Measurements from ENCODE around the gene CEP290.

DNA sequence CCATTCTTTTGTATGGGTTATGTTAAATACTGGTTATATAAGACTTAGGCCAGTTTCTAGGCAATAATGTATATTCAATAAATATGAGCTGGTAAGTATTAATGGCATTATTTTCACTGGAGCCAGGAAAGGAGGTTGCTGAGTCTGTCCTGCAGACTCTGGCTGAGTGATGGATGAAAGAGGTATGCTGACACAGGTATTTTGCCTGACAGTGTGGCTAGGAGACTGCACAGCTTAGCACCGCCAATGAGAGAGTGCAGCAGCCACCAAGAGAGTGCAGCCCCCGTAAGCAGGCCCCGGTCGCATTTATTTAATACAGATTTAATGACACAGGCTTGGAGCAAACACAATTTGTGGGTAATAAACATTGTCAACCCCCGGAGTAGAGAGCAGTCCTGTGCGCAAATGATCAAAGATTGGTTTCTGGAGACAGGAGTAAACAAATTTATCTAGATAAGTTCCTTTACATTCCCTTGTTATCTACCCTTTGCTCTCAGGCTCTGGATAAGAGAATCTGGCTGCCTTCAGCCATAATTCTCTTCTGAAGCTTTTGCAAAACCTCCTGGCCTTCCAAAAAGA, 37.6 kb upstream of the CEP290 start:
- TF ChIP-seq CTCF (IDR thresholded peaks at IDR 0.05; ENCODE audit: poor library complexity, severe bottlenecking) (no peak), RAD21 (conservative IDR thresholded peaks at IDR 0.05) (no peak), EZH2 (IDR thresholded peaks at IDR 0.05; ENCODE audit: borderline replicate concordance, insufficient read depth, low read length, poor library complexity, severe bottlenecking) (no peak), SMC3 (conservative IDR thresholded peaks at IDR 0.05; ENCODE audit: poor library complexity) (no peak), EP300 (conservative IDR thresholded peaks at IDR 0.05; ENCODE audit: poor library complexity, severe bottlenecking) (no peak)
- TF ChIP-seq, protein P1, sequence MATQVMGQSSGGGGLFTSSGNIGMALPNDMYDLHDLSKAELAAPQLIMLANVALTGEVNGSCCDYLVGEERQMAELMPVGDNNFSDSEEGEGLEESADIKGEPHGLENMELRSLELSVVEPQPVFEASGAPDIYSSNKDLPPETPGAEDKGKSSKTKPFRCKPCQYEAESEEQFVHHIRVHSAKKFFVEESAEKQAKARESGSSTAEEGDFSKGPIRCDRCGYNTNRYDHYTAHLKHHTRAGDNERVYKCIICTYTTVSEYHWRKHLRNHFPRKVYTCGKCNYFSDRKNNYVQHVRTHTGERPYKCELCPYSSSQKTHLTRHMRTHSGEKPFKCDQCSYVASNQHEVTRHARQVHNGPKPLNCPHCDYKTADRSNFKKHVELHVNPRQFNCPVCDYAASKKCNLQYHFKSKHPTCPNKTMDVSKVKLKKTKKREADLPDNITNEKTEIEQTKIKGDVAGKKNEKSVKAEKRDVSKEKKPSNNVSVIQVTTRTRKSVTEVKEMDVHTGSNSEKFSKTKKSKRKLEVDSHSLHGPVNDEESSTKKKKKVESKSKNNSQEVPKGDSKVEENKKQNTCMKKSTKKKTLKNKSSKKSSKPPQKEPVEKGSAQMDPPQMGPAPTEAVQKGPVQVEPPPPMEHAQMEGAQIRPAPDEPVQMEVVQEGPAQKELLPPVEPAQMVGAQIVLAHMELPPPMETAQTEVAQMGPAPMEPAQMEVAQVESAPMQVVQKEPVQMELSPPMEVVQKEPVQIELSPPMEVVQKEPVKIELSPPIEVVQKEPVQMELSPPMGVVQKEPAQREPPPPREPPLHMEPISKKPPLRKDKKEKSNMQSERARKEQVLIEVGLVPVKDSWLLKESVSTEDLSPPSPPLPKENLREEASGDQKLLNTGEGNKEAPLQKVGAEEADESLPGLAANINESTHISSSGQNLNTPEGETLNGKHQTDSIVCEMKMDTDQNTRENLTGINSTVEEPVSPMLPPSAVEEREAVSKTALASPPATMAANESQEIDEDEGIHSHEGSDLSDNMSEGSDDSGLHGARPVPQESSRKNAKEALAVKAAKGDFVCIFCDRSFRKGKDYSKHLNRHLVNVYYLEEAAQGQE (IDR thresholded peaks at IDR 0.05; ENCODE audit: borderline replicate concordance) = no peak

Measured in neural cell (in vitro differentiated cells).